Endodermal cell (in vitro differentiated cells): ENCODE measurements around the gene SLC9A1. TPM values are rescaled to one million over a fixed set of nuclear protein-coding genes. Genes with fewer than 3 reads are reported as not detected.

Experiments used
- DNase-seq: peaks from one replicate; pipeline ENCODE4 v3.0.0-alpha.2; 2017
- H3K27ac ChIP-seq: 2 replicates; pipeline ENCODE4 v1.5.1; 2013; ENCODE audit warnings: mild to moderate bottlenecking, low read depth, low read length, moderate library complexity
- H3K27me3 ChIP-seq: 2 replicates; pipeline ENCODE4 v1.6.1; 2013; ENCODE audit warnings: mild to moderate bottlenecking, low read length, moderate library complexity; ENCODE audit not compliant: insufficient read depth, control insufficient read depth, poor library complexity, severe bottlenecking
- H3K36me3 ChIP-seq: 2 replicates; pipeline ENCODE4 v1.7.0; 2013; ENCODE audit warnings: mild to moderate bottlenecking, low read length, moderate library complexity; ENCODE audit not compliant: control insufficient read depth, insufficient read depth
- H3K4me1 ChIP-seq: one replicate; pipeline ENCODE4 v1.7.0; 2013; ENCODE audit warnings: low read length; ENCODE audit not compliant: control insufficient read depth, insufficient read depth
- H3K4me3 ChIP-seq: 2 replicates; pipeline ENCODE4 v1.5.1; 2013; ENCODE audit warnings: mild to moderate bottlenecking, low read length, moderate library complexity
- H3K9ac ChIP-seq: 2 replicates; pipeline ENCODE4 v1.6.1; 2013; ENCODE audit warnings: mild to moderate bottlenecking, low read length, moderate library complexity; ENCODE audit not compliant: poor library complexity, severe bottlenecking; ENCODE audit errors: extremely low read depth
- H3K9me3 ChIP-seq: 2 replicates; pipeline ENCODE4 v1.6.1; 2013; ENCODE audit warnings: mild to moderate bottlenecking, low read length, moderate library complexity; ENCODE audit not compliant: control insufficient read depth
- H3K27ac Mint-ChIP-seq: 2 replicates; pipeline ENCODE4 v1.8.0; 2020; ENCODE audit warnings: mixed read lengths
- H3K27me3 Mint-ChIP-seq: 2 replicates; pipeline ENCODE4 v1.8.0; 2021; ENCODE audit warnings: mild to moderate bottlenecking, mixed read lengths; ENCODE audit not compliant: insufficient read depth
- H3K36me3 Mint-ChIP-seq: 2 replicates; pipeline ENCODE4 v1.8.0; 2020; ENCODE audit warnings: low read depth, mixed read lengths
- H3K4me1 Mint-ChIP-seq: 2 replicates; pipeline ENCODE4 v1.8.0; 2020; ENCODE audit warnings: mixed read lengths
- H3K4me3 Mint-ChIP-seq: 2 replicates; pipeline ENCODE4 v1.8.0; 2020; ENCODE audit warnings: mild to moderate bottlenecking, moderate library complexity, mixed read lengths
- H3K9me3 Mint-ChIP-seq: 2 replicates; pipeline ENCODE4 v1.8.0; 2020; ENCODE audit warnings: mild to moderate bottlenecking, mixed read lengths
- CTCF ChIP-seq: fragments of 200-600 bp; sonication (generic); conservative IDR thresholded peaks from 2 replicates; pipeline ENCODE4 v1.5.0; 2021; ENCODE audit warnings: antibody characterized with exemption, mild to moderate bottlenecking
- WGBS, 2 experiments: methylation state at CpG; one replicate each; pipeline versions ENCODE4 v1.1.5 to v1.1.7; 2013; ENCODE audit warnings: missing lambda C conversion rate in 2 of 2, mixed read lengths in 1 of 2; ENCODE audit not compliant: insufficient coverage in 1 of 2, insufficient read length in 1 of 2; 5-methylcytosine and 5-hydroxymethylcytosine counted together
- total RNA-seq, 2 donors: library from RNA; stranded (reverse); fragmentation: NEBNext Ultra II Directional in 1 of 2; extraction: Animal tissue kit (Norgen Biotek cat#: 25700) in 1 of 2; gene quantifications; 2 replicates in 1 of 2; 3 replicates in 1 of 2; pipeline ENCODE4 v1.2.1, GENCODE V29; 2021

The SLC9A1 gene
- total RNA-seq, 2 donors from 2014 or later, result 25.9 to 34.7 TPM

- no peaks in the 10 kb centered on the region for H3K4me1 ChIP-seq
- DNase-seq, result no peak
- H3K9me3 ChIP-seq, result no peaks in the 10 kb centered on the region
- no peak overlapping the region for H3K4me3 Mint-ChIP-seq
- no peak overlapping the region for H3K27ac Mint-ChIP-seq
- no peaks in the 10 kb centered on the region for H3K9me3 Mint-ChIP-seq
- H3K27me3 Mint-ChIP-seq, result no peaks in the 10 kb centered on the region
- 88 to 100% methylated on average over 2 to 3 of the region's 3 CpGs for WGBS, 2 experiments
- H3K27me3 ChIP-seq, result no peaks in the 10 kb centered on the region
- H3K36me3 Mint-ChIP-seq, result no peaks in the 10 kb centered on the region
- TF ChIP-seq CTCF, result no peak
- H3K27ac ChIP-seq, result no peak overlapping the region
- H3K36me3 ChIP-seq, result no peaks in the 10 kb centered on the region
- no peak overlapping the region for H3K4me3 ChIP-seq
- H3K4me1 Mint-ChIP-seq, result no peaks in the 10 kb centered on the region
- H3K9ac ChIP-seq, result no peak overlapping the region
Observed at GRCh38 chr1:27092888-27093287, 62.0 kb downstream of the SLC9A1 start.

GRCh38 chr1:27090911-27091310 is 64.0 kb downstream of the SLC9A1 start:
- Mint-ChIP-seq H3K27me3 (no peaks in the 10 kb centered on the region), H3K4me1 (no peaks in the 10 kb centered on the region), H3K9me3 (no peaks in the 10 kb centered on the region), H3K36me3 (no peaks in the 10 kb centered on the region), H3K4me3 (no peak overlapping the region), H3K27ac (no peak overlapping the region)
- no peak overlapping the region for H3K4me3 ChIP-seq
- H3K36me3 ChIP-seq, result no peaks in the 10 kb centered on the region
- 93 to 100% methylated on average over 2 to 5 of the region's 5 CpGs for WGBS, 2 experiments
- H3K9me3 ChIP-seq, result no peaks in the 10 kb centered on the region
- H3K9ac ChIP-seq, result no peak overlapping the region
- no peaks in the 10 kb centered on the region for H3K4me1 ChIP-seq
- no peak for DNase-seq
- no peak overlapping the region for H3K27ac ChIP-seq
- TF ChIP-seq CTCF, result no peak
- H3K27me3 ChIP-seq, result no peaks in the 10 kb centered on the region

GRCh38 chr1:27087371-27088220 is 67.3 kb downstream of the SLC9A1 start:
- WGBS, 2 experiments, result 92 to 94% methylated on average over 8 to 10 of the region's 10 CpGs
- H3K9me3 Mint-ChIP-seq, result no peaks in the 10 kb centered on the region
- no peaks in the 10 kb centered on the region for H3K36me3 ChIP-seq
- H3K4me3 ChIP-seq, result no peak overlapping the region
- no peaks in the 10 kb centered on the region for H3K27me3 Mint-ChIP-seq
- no peak overlapping the region for H3K9ac ChIP-seq
- DNase-seq, result no peak
- no peak overlapping the region for H3K4me3 Mint-ChIP-seq
- H3K9me3 ChIP-seq, result peaks cover 5% of the 10 kb centered on the region
- no peak overlapping the region for H3K27ac ChIP-seq
- no peaks in the 10 kb centered on the region for H3K4me1 Mint-ChIP-seq
- no peak overlapping the region for H3K27ac Mint-ChIP-seq
- no peaks in the 10 kb centered on the region for H3K27me3 ChIP-seq
- H3K36me3 Mint-ChIP-seq, result no peaks in the 10 kb centered on the region
- H3K4me1 ChIP-seq, result no peaks in the 10 kb centered on the region
- no peak for TF ChIP-seq CTCF
